ENCODE results near the gene DEF6. TPM values are rescaled to one million over a fixed set of nuclear protein-coding genes. Genes with fewer than 3 reads are reported as not detected.

DEF6 gene
- 37.3 and 40.5 TPM in 2 replicates for total RNA-seq

DNA sequence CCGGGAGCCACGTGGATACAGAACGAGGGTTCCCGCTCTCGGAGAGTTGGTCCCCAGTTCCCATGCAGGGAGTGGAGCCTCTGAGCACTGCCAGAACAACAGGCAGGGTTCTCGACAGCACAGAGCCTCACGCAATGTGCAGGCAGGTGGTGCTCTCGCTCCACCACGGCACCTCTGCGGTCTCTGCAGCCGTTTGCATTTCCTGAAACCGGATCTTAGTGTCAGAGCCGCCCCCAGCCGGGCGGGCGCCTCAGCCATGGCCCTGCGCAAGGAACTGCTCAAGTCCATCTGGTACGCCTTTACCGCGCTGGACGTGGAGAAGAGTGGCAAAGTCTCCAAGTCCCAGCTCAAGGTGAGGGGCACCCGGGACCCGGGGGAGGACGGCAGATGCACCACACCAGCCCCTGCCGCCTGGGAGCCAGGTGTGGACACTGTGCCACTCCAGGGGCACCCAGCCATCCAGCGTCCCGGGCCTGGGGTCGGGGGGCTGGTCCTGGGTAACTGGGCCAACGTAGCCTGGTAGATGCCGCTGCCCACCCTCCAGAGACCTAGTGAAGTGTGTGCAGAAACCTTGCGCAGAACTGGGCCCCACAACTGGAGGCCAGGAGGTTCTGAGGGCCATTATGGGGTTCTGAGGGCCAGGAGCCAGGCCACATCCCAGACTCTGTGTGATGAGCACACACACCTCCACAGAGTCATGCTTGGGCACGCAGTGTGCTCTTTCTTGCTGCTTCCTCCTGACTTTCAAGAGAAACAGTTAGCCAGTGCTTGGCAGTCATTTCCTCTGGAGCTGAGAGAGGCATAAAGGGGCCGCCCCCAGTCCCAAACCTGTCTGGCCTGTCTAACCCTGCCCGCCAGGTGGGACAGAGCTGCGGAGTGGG, at the start of gene DEF6:
TSS of gene DEF6 (plus strand) at position 218 of the 881 bp plus-strand sequence. CDS start at position 257, 39 bp downstream.

DNA sequence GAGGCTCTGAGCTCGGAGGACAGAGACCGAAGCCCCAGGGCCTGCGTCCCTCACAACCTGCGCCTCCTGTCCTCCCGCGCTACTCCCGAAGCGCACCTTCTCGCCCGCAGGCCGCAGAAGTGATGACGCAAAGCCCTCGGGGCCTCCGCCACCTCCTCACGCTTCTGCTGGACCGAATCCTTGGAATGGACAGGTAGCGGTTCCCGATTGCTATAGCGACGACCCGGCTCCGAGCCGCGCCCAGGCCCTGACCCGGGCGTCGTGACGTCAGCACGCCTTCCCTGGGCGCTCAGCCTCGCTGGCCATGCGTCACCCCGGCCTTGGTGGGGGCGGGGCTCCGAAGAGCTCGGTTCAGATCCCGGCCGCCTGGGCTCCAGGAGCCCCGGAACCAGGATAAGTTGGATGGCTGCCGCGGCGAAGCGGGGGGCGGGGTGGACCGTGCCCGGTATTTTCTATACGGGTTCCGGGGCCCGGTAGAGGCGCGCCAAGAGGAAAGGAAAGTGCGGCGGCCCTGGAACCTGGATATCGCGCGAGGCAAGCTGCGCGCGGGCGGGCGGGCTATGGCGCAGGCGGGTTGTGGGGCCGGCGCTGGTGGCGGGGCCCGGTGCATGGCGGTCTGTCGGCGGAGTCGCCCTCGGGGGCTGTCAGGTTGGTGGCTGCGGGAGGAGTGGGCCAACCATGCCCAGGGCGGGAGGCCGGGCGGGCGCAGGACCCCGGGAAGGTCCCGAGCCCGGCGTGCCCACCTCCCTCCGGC, 38.2 kb upstream of the DEF6 start, which contains the start of gene ZNF76:
TSS of gene ZNF76 (plus strand) at position 542 of the 754 bp plus-strand sequence. CDS start 21,417 bp downstream, outside the sequence.

DNA sequence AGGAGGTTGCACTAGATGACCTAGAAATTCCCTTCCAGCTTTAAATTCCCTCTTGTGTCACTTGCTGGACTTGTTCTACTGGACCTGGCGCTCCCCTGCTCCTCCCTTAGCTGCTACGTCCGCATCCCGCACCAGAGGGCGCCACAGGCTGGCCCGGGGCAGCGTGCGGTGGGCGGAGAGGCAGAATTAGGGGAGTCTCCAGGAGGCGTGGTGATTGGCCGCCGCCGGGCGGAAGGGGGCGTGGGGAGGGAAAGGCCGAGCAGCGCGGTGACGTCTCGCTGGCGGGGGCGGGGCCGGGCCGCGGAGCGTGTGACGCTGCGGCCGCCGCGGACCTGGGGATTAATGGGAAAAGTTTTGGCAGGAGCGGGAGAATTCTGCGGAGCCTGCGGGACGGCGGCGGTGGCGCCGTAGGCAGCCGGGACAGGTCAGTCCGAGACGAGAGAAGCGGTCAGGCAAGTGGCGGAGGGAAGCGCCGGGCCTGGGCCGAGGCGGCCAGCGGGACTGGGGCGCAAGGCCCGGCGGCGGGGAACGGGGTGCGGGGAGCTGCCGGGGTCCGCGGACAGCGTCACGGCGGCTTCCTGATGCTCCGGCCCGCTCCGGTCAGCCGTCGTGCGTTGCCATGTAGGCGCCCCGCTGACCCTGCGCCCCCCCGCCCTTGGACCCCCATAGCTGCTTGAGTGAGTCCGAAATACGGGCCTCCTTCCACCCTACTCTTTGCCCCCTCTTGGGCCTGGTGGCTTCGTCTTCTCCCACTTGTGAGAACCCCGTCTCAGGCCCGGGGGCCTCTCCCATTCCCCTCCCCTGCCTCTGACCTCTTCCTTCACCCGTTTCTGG, 44.9 kb downstream of the DEF6 start, which contains the start of gene PPARD:
TSS of gene PPARD (plus strand) at position 301 of the 834 bp plus-strand sequence. CDS start 68,530 bp downstream, outside the sequence.

Other genes starting within 250 kb of the DEF6 start
- gene TCP11, start 156.5 kb upstream of the DEF6 start, total RNA-seq, result not detected in 2 replicates
- gene SCUBE3, start 83.9 kb upstream of the DEF6 start, total RNA-seq, result under 0.01 and 0.21 TPM in 2 replicates
- gene ZNF76, start 38.1 kb upstream of the DEF6 start, total RNA-seq, result 10.4 and 10.7 TPM in 2 replicates
- 27.0 and 36.7 TPM in 2 replicates for gene PPARD, start 44.7 kb downstream of the DEF6 start, total RNA-seq
- 20.3 and 20.8 TPM in 2 replicates for gene FANCE, start 154.5 kb downstream of the DEF6 start, total RNA-seq
- 1,675 and 1,937 TPM in 2 replicates for gene RPL10A, start 170.6 kb downstream of the DEF6 start, total RNA-seq
- gene TEAD3, start 199.3 kb downstream of the DEF6 start, total RNA-seq, result 13.4 and 22.1 TPM in 2 replicates
- 0.09 TPM in 1 of 2 replicates, not detected in the other for gene TULP1, start 215.1 kb downstream of the DEF6 start, total RNA-seq